GM12891 (cell line): ENCODE data around the gene CD96.

ENCODE experiments used
- DNase-seq: peaks from one replicate; pipeline ENCODE4 v3.0.0; 2011; ENCODE audit warnings: low spot score; ENCODE audit not compliant: insufficient read length
- FAIRE-seq: peaks from 2 replicates; lab custom pipeline; 2011; peaks lifted over from hg19 to GRCh38; lab: Jason Lieb, UNC
- PAX5 ChIP-seq: IDR thresholded peaks from 2 replicates; pipeline ENCODE4 v1.6.1; 2011; ENCODE audit warnings: low read length, moderate library complexity, mild to moderate bottlenecking; ENCODE audit not compliant: insufficient read depth, severe bottlenecking
- POLR2A ChIP-seq: IDR thresholded peaks from 2 replicates; pipeline ENCODE4 v1.6.1; 2011; ENCODE audit warnings: low read depth, low read length, control low read depth
- POLR2AphosphoS5 ChIP-seq: IDR thresholded peaks from 2 replicates; pipeline ENCODE4 v1.6.1; 2011; ENCODE audit warnings: low read depth, low read length, control low read depth
- POU2F2 ChIP-seq: IDR thresholded peaks from 2 replicates; pipeline ENCODE4 v1.6.1; 2011; ENCODE audit warnings: low read depth, mild to moderate bottlenecking, control low read depth, low read length, moderate library complexity
- SPI1 ChIP-seq: IDR thresholded peaks from 2 replicates; pipeline ENCODE4 v1.6.1; 2011; ENCODE audit warnings: low read depth, low read length, control low read depth
- TAF1 ChIP-seq: IDR thresholded peaks from 2 replicates; pipeline ENCODE4 v1.6.1; 2011; ENCODE audit warnings: low read depth, low read length, control low read depth

The CD96 gene

DNA sequence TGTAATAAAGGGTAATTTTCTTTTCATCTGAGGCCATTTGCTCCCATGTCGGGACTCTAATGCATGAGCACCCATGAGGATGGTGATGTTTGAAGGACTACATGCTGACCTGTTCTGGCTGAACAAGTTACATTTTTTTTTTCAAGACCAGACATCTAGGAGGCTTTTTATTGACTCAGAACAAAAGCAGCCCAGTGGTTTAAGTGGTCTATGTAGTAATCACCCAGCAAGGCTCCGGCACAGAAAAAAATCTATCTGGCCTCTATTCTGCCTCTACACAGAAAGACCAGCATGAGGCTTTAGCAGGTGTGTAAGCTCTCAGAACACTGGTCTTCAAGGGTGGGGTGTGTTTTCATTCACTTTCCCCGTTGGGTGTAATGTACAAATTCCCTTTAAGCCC, 148.2 kb downstream of the CD96 start:
- DNase-seq = no peak
- no peak for TF ChIP-seq PAX5
- no peak for TF ChIP-seq POU2F2
- no peak for TF ChIP-seq POLR2AphosphoS5
- TF ChIP-seq SPI1 = no peak
- no peak for TF ChIP-seq POLR2A
- no peak for TF ChIP-seq TAF1
- FAIRE-seq = peak; percentile 87

DNA sequence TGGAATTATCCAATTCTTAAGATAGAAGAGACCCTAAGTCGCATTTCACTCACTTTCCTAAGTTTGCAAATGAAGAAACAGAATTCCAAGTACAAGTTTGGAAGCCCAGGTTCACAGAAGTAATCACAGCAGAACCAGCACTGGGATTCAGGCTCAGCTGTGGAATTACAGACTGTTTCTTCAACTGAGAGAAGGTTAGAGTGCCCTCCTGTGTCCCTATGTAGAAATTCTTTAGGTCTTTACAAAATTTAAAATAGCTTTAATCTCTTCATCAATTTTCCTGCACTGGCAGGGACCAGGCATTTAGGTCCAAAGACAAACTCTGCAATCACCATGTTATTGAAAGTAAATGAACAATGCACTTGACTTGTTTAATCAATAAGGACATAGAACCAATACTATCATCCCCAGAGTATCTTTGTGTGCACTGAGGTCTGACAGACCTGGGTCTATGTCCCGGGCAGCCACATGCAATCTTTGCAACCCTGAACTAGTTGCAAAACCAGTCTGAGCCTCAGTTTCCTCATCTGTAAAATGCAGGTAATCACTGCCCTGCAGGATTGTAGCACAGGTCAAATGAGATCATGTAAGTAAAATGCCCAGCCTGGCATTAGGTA, 149.4 kb downstream of the CD96 start:
- FAIRE-seq (no peak), DNase-seq (no peak)
- TF ChIP-seq POLR2AphosphoS5 (no peak), POLR2A (no peak), PAX5 (no peak), TAF1 (no peak), POU2F2 (no peak), SPI1 (no peak)

DNA sequence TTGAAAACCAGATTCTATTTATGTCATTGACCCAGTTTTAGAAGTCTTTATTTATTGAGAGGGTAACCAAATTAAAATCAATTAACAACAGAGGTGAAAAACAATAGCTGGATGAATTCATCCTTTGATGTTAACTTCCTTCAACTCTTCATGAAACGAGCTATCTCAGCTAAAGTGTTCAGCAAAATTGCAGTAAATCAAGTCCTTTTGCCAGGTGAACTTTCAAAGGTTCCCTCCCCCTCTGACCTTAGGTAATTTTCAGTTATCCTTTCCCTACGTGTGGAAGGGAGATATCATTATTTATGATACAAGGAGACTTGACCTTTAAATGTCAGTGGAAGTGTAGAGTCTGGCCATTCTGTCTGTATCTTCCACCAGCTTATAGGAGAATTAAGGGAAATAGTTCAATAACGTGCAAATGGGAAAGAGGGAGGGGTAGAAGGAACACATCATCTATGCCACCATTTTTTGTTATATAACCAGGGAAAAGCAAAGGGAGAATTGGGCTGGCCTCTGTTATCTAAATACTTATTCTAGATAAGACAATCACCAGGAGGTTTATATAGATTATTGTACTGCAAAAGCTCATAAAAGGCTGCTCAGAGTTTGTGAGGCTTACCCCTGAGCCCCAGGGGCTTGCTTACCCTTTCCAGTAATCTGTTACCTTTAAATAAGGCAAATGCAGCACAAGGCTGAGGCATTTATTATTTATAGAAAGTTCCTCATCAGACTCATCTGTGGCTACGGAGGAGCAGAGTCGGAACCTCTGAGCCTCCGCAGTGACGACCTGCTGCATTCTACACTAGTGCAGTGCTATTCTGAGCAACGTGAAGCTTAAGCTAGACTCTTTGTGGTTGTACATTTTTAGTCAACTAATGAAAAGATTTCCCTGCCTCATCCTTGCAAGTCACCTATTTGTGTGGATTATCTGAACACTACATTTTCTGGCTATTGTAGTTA, 150.9 kb downstream of the CD96 start:
- FAIRE-seq = no peak
- no peak for TF ChIP-seq POLR2A
- TF ChIP-seq PAX5 = no peak
- no peak for TF ChIP-seq POLR2AphosphoS5
- TF ChIP-seq SPI1 = no peak
- TF ChIP-seq TAF1 = no peak
- no peak for TF ChIP-seq POU2F2
- DNase-seq = no peak

DNA sequence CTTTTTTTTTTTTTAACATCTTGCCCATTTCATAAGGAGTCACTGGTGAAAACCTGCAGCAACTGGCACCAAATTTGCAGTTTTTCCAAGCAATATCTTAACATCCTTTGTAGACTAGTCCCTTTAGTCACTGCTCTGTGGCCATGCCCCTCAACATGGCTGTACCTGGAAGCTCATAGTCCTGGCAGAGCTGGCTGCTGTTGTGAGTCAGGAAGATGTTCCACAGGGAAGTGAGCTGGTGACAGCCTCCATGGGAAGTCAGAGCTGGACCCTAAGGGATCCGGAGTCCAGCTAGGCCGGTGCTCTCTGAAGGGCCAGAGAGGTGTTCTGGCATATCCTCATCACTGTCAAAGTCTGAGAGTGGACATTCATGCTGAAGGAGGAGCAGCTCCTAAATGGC, 152.5 kb downstream of the CD96 start:
- DNase-seq = no peak
- peak; percentile 31 for FAIRE-seq
- TF ChIP-seq SPI1 = no peak
- no peak for TF ChIP-seq POLR2AphosphoS5
- TF ChIP-seq POU2F2 = no peak
- TF ChIP-seq PAX5 = no peak
- TF ChIP-seq POLR2A = no peak
- TF ChIP-seq TAF1 = no peak

DNA sequence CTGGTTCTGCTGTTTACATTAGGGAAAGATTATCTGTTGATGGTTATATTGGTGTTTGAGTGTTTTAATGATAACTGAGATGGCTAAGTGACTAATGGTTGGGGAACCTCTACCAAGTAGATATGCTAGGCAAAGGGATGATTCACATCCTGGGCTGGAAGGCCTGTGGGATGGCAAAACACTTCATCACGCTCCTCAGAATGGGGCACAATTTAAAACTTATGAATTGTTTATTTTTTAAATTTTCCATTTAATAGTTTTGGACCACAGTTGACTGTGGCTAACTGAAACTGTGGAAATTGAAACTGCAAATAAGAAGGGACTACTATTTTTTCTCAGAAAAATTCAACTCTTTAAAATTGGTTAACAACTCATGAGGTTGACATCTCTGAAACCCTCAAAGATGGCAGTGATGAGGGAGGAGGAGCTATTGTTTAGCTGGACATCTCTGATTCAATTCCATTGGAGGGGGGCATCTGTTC, 153.7 kb downstream of the CD96 start:
- FAIRE-seq = no peak
- TF ChIP-seq POLR2AphosphoS5 (no peak), TAF1 (no peak), SPI1 (no peak), PAX5 (no peak), POU2F2 (no peak), POLR2A (no peak)
- DNase-seq = no peak

DNA sequence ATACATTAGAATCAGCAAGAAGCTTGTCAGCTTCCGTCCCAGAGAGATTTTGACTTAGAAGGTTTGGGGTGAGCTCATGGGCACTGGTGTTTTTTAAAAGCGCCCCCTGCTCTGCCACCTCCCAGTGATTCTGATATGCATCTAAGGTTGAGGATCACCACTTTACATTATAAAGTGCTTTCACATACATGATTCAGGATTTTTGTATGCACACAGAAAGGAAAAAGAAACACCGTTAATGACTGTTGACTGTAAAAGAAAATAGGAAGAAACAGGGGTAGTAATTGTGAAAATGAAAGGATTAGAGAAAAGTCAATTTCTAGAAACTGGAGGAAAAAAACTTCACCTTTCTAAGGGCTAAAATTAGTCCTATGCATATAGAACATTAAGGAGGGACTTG, 158.1 kb downstream of the CD96 start:
- FAIRE-seq (no peak), DNase-seq (no peak)
- no peak for TF ChIP-seq POLR2AphosphoS5
- no peak for TF ChIP-seq POLR2A
- TF ChIP-seq PAX5 = no peak
- no peak for TF ChIP-seq SPI1
- TF ChIP-seq POU2F2 = no peak
- no peak for TF ChIP-seq TAF1

DNA sequence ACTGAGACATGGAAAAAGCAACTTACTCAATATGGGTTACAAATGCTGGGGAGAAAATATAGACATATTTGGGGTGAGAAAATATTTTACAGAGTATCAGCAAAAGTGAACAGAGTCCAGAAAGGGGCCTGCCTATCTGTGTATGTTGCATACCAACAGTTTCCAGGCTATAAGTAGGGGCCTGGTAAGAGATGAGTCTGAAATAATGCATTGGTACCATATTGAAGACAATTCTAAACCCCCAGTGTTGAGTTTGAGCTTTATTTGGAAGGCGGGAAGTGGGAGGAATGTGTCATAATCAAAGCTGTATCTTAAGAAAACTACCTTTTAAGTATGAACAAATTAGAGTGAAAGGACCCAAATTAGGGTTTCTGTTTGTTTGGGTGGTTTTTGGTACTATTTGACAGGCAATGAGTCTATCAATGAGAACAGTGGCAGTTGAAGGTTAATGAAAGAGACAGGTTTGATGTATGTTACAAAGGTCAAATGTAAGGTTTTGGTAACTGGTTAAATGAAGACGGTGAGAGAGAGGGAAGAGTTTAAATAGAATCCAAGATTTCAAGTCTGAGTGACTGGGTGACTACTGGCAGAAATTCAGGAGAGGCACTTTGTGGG, 159.4 kb downstream of the CD96 start:
- no peak for TF ChIP-seq SPI1
- TF ChIP-seq POU2F2 = no peak
- no peak for TF ChIP-seq PAX5
- no peak for TF ChIP-seq POLR2AphosphoS5
- TF ChIP-seq TAF1 = no peak
- TF ChIP-seq POLR2A = no peak
- no peak for DNase-seq
- no peak for FAIRE-seq
